H9 (cell line): ENCODE measurements around the gene RNF220. TPM values are rescaled to one million over a fixed set of nuclear protein-coding genes. Genes with fewer than 3 reads are reported as not detected.

Experiments
- DNase-seq: peaks from one replicate; pipeline ENCODE4 v3.0.0-alpha.2; 2017
- H2AFZ ChIP-seq: one replicate; pipeline ENCODE4 v1.6.1; 2013; ENCODE audit warnings: mild to moderate bottlenecking, low read length, control low read depth, moderate library complexity
- H2AK5ac ChIP-seq: 2 replicates; pipeline ENCODE4 v1.6.1; 2013; ENCODE audit warnings: low read length, control low read depth, mixed read lengths; ENCODE audit not compliant: insufficient read length
- H2BK120ac ChIP-seq: one replicate; pipeline ENCODE4 v1.6.1; 2013; ENCODE audit warnings: low read depth, mild to moderate bottlenecking, low read length, control low read depth, inconsistent platforms; ENCODE audit not compliant: poor library complexity, severe bottlenecking
- H2BK12ac ChIP-seq: 2 replicates; pipeline ENCODE4 v1.6.1; 2013; ENCODE audit warnings: low read length, control low read depth, mixed read lengths, low read depth; ENCODE audit not compliant: insufficient read length
- H2BK15ac ChIP-seq: 2 replicates; pipeline ENCODE4 v1.6.1; 2013; ENCODE audit warnings: low read depth, low read length, control low read depth
- H2BK20ac ChIP-seq: one replicate; pipeline ENCODE4 v1.6.1; 2013; ENCODE audit warnings: low read depth, mild to moderate bottlenecking, low read length, control low read depth, inconsistent platforms; ENCODE audit not compliant: poor library complexity, severe bottlenecking
- H2BK5ac ChIP-seq: 2 replicates; pipeline ENCODE4 v1.6.1; 2013; ENCODE audit warnings: low read length, control low read depth, mixed read lengths; ENCODE audit not compliant: insufficient read length
- H3K14ac ChIP-seq: 2 replicates; pipeline ENCODE4 v1.6.1; 2013; ENCODE audit warnings: low read length, control low read depth; ENCODE audit not compliant: insufficient read depth
- H3K18ac ChIP-seq: 2 replicates; pipeline ENCODE4 v1.6.1; 2013; ENCODE audit warnings: low read depth, mild to moderate bottlenecking, mixed read lengths, low read length, control low read depth; ENCODE audit not compliant: insufficient read length
- H3K23ac ChIP-seq: 2 replicates; pipeline ENCODE4 v1.6.1; 2013; ENCODE audit warnings: low read length, control low read depth, mixed read lengths, low read depth; ENCODE audit not compliant: insufficient read length
- H3K23me2 ChIP-seq: 2 replicates; pipeline ENCODE4 v1.6.1; 2013; ENCODE audit warnings: low read depth, mild to moderate bottlenecking, mixed read lengths, low read length, control low read depth; ENCODE audit not compliant: insufficient read length, poor library complexity, severe bottlenecking
- H3K27ac ChIP-seq: 2 replicates; pipeline ENCODE4 v1.5.1; 2013; ENCODE audit warnings: low read length, control low read depth, mixed read lengths, low read depth; ENCODE audit not compliant: insufficient read length
- H3K27me3 ChIP-seq: 2 replicates; pipeline ENCODE4 v1.6.1; 2013; ENCODE audit warnings: low read length, control low read depth, inconsistent platforms; ENCODE audit not compliant: insufficient read depth
- H3K4ac ChIP-seq: 2 replicates; pipeline ENCODE4 v1.6.1; 2013; ENCODE audit warnings: low read depth, mild to moderate bottlenecking, control low read depth, inconsistent platforms, low read length, moderate library complexity
- H3K4me1 ChIP-seq: 2 replicates; pipeline ENCODE4 v1.6.1; 2013; ENCODE audit warnings: low read length, control low read depth, inconsistent platforms; ENCODE audit not compliant: insufficient read depth
- H3K4me2 ChIP-seq: 2 replicates; pipeline ENCODE4 v1.6.1; 2013; ENCODE audit warnings: low read length, control low read depth, mixed read lengths; ENCODE audit not compliant: insufficient read length, insufficient read depth
- H3K56ac ChIP-seq: 2 replicates; pipeline ENCODE4 v1.6.1; 2013; ENCODE audit warnings: low read depth, mild to moderate bottlenecking, mixed read lengths, low read length, control low read depth; ENCODE audit not compliant: insufficient read length
- H3K79me1 ChIP-seq: 2 replicates; pipeline ENCODE4 v1.6.1; 2013; ENCODE audit warnings: low read depth, mild to moderate bottlenecking, moderate library complexity, low read length, control low read depth, inconsistent platforms; ENCODE audit not compliant: insufficient read depth, poor library complexity, severe bottlenecking
- H3K79me2 ChIP-seq: 2 replicates; pipeline ENCODE4 v1.6.1; 2013; ENCODE audit warnings: low read length, control low read depth, inconsistent platforms; ENCODE audit not compliant: insufficient read depth
- H3K9ac ChIP-seq: 2 replicates; pipeline ENCODE4 v1.6.1; 2013; ENCODE audit warnings: low read length, control low read depth, mixed read lengths; ENCODE audit not compliant: insufficient read length; ENCODE audit errors: extremely low read depth
- H3K9me3 ChIP-seq: one replicate; pipeline ENCODE4 v1.6.1; 2013; ENCODE audit warnings: low read depth, low read length, inconsistent platforms; ENCODE audit not compliant: control insufficient read depth
- H3T11ph ChIP-seq: one replicate; pipeline ENCODE4 v1.6.1; 2013; ENCODE audit warnings: mild to moderate bottlenecking, low read length, control low read depth, inconsistent platforms
- H4K20me1 ChIP-seq: one replicate; pipeline ENCODE4 v1.6.1; 2013; ENCODE audit not compliant: control insufficient read depth, insufficient read length, insufficient read depth
- H4K5ac ChIP-seq: 2 replicates; pipeline ENCODE4 v1.6.1; 2013; ENCODE audit warnings: low read depth, mild to moderate bottlenecking, mixed read lengths, low read length, control low read depth; ENCODE audit not compliant: insufficient read length
- H4K8ac ChIP-seq: replicated peaks from 2 replicates; pipeline ENCODE4 v1.6.1; 2013; ENCODE audit warnings: low read length, control low read depth, mixed read lengths, low read depth; ENCODE audit not compliant: insufficient read length
- H4K91ac ChIP-seq: 2 replicates; pipeline ENCODE4 v1.6.1; 2013; ENCODE audit warnings: low read depth, mild to moderate bottlenecking, moderate library complexity, mixed read lengths, low read length, control low read depth; ENCODE audit not compliant: insufficient read length
- H3K27ac Mint-ChIP-seq, 3 experiments: 2 replicates in 2 of 3; 3 replicates in 1 of 3; pipeline ENCODE4 v1.8.0; 2020 to 2021; ENCODE audit warnings: mixed read lengths in 3 of 3, mild to moderate bottlenecking in 1 of 3, moderate library complexity in 1 of 3
- H3K27me3 Mint-ChIP-seq: 2 replicates; pipeline ENCODE4 v1.8.0; 2021; ENCODE audit warnings: low read depth, mild to moderate bottlenecking, moderate library complexity, mixed read lengths
- H3K36me3 Mint-ChIP-seq, 3 experiments: 2 replicates in 2 of 3; 3 replicates in 1 of 3; pipeline ENCODE4 v1.8.0; 2020 to 2021; ENCODE audit warnings: low read depth in 3 of 3, mixed read lengths in 3 of 3; ENCODE audit not compliant: insufficient read depth in 1 of 3
- H3K4me1 Mint-ChIP-seq, 2 experiments: 2 replicates each; pipeline ENCODE4 v1.8.0; 2020; ENCODE audit warnings: mixed read lengths in 2 of 2
- H3K4me3 Mint-ChIP-seq, 2 experiments: 2 replicates in 1 of 2; 3 replicates in 1 of 2; pipeline ENCODE4 v1.8.0; 2020 to 2021; ENCODE audit warnings: mild to moderate bottlenecking in 2 of 2, mixed read lengths in 2 of 2, moderate library complexity in 1 of 2
- H3K9me3 Mint-ChIP-seq, 2 experiments: 2 replicates in 1 of 2; 3 replicates in 1 of 2; pipeline ENCODE4 v1.8.0; 2020; ENCODE audit warnings: mild to moderate bottlenecking in 2 of 2, mixed read lengths in 2 of 2, moderate library complexity in 1 of 2
- WGBS: extraction: QIAGEN DNeasy Blood & Tissue Kit; methylation state at CpG from one replicate; pipeline ENCODE4 v1.1.7; 2013; ENCODE audit warnings: missing lambda C conversion rate, low lambda C conversion rate, mixed read lengths; ENCODE audit not compliant: insufficient read length; ENCODE audit errors: extremely low coverage; 5-methylcytosine and 5-hydroxymethylcytosine counted together
- total RNA-seq: library from RNA; stranded (reverse); gene quantifications from 2 replicates; pipeline ENCODE4 v1.2.1, GENCODE V29; 2021
- TF ChIP-seq, protein P1 (sequence below): fragments of 200-600 bp; sonication (generic); conservative IDR thresholded peaks from 3 replicates; pipeline ENCODE4 v1.8.0; 2021; ENCODE audit warnings: antibody characterized with exemption, mild to moderate bottlenecking

Gene RNF220
- total RNA-seq, 1 experiment from 2014 or later: 109 TPM

DNA sequence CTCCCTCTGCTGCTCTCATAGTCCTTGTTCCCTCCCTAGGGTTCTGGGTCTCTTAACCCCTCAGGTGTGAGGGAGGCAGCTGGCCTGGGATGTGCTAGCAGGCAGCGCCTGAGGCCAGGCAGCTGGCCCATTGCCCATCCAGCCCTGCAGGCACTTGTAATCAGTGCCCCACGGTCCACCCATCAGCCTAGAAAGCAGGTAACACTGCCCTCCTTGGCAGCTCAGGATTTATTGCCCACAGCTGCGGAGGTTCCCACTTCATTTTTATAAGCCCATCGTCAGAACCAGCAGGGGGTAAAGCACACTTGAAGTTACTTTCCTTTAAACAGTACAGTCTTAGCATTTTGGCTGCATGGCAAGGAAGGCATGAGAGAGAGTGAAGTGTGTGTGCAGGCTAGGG lies 198.7 kb downstream of the RNF220 start:
- Histone ChIP-seq H3T11ph (no peak overlapping the region), H2BK120ac (no peak overlapping the region), H4K5ac (no peak overlapping the region), H2AK5ac (no peak overlapping the region), H2BK15ac (no peak overlapping the region), H2BK5ac (no peak overlapping the region), H3K23me2 (no peaks in the 10 kb centered on the region), H2BK20ac (no peak overlapping the region), H3K9ac (no peak overlapping the region), H3K4ac (no peak overlapping the region), H3K27me3 (no peaks in the 10 kb centered on the region), H3K27ac (no peak overlapping the region), H3K23ac (no peak overlapping the region), H3K18ac (no peak overlapping the region), H3K56ac (no peak overlapping the region), H3K4me2 (no peak overlapping the region), H2BK12ac (no peak overlapping the region), H2AFZ (no peak overlapping the region), H3K14ac (no peak overlapping the region; the same call in 1 of the 2 replicates), H3K79me2 (no peaks in the 10 kb centered on the region), H4K91ac (no peak overlapping the region), H4K8ac (no peak overlapping the region), H4K20me1 (no peaks in the 10 kb centered on the region), H3K79me1 (no peaks in the 10 kb centered on the region), H3K9me3 (no peaks in the 10 kb centered on the region), H3K4me1 (no peaks in the 10 kb centered on the region)
- Mint-ChIP-seq H3K9me3 (peaks cover 0 to 3% of the 10 kb centered on the region in 2 experiments; a peak in 1 of 5 replicates), H3K4me1 (no peaks in the 10 kb centered on the region), H3K27ac (0 out of 7 replicates have a peak overlapping the region, but pooled peaks of 1 of the 3 experiments have one; percentile 30), H3K27me3 (peaks cover 7% of the 10 kb centered on the region), H3K4me3 (no peak overlapping the region), H3K36me3 (peaks cover 0 to 2% (median 0%) of the 10 kb centered on the region in 3 experiments; a peak in 2 of 7 replicates)
- WGBS: no CpG with 5 or more reads among the region's 4 CpGs
- TF ChIP-seq, protein P1, sequence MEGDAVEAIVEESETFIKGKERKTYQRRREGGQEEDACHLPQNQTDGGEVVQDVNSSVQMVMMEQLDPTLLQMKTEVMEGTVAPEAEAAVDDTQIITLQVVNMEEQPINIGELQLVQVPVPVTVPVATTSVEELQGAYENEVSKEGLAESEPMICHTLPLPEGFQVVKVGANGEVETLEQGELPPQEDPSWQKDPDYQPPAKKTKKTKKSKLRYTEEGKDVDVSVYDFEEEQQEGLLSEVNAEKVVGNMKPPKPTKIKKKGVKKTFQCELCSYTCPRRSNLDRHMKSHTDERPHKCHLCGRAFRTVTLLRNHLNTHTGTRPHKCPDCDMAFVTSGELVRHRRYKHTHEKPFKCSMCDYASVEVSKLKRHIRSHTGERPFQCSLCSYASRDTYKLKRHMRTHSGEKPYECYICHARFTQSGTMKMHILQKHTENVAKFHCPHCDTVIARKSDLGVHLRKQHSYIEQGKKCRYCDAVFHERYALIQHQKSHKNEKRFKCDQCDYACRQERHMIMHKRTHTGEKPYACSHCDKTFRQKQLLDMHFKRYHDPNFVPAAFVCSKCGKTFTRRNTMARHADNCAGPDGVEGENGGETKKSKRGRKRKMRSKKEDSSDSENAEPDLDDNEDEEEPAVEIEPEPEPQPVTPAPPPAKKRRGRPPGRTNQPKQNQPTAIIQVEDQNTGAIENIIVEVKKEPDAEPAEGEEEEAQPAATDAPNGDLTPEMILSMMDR: no peak
- DNase-seq: no peak
